ENCODE results near the gene PTGR3. TPM values are rescaled to one million over a fixed set of nuclear protein-coding genes. Genes with fewer than 3 reads are reported as not detected.
A peak's percentile ranks its signal among the peaks of the same experiment; 100 is the strongest.

PTGR3 gene
- total RNA-seq, 1 donor from 2014 or later: 10.6 TPM

GRCh38 chr18:75170916-75171315, 38.0 kb downstream of the PTGR3 start:
- no peak for DNase-seq (ENCODE audit: low spot score)

- DNase-seq (ENCODE audit: low spot score): no peak
Observed at GRCh38 chr18:75170022-75170789, 38.7 kb downstream of the PTGR3 start.

GRCh38 chr18:75169411-75169810, 39.5 kb downstream of the PTGR3 start:
- no peak for DNase-seq (ENCODE audit: low spot score)

- DNase-seq (ENCODE audit: low spot score): no peak
Observed at GRCh38 chr18:75168619-75169018, 40.3 kb downstream of the PTGR3 start.

GRCh38 chr18:75167759-75168618, 41.0 kb downstream of the PTGR3 start:
- DNase-seq (ENCODE audit: low spot score): no peak

GRCh38 chr18:75167137-75167536, 41.8 kb downstream of the PTGR3 start:
- no peak for DNase-seq (ENCODE audit: low spot score)

GRCh38 chr18:75165926-75166325, 43.0 kb downstream of the PTGR3 start:
- no peak for DNase-seq (ENCODE audit: low spot score)

GRCh38 chr18:75164479-75164878, 44.5 kb downstream of the PTGR3 start:
- no peak for DNase-seq (ENCODE audit: low spot score)

GRCh38 chr18:75163736-75164135, 45.2 kb downstream of the PTGR3 start:
- no peak for DNase-seq (ENCODE audit: low spot score)

- DNase-seq (ENCODE audit: low spot score): no peak
Observed at GRCh38 chr18:75162978-75163377, 46.0 kb downstream of the PTGR3 start.

GRCh38 chr18:75162467-75162866, 46.5 kb downstream of the PTGR3 start:
- DNase-seq (ENCODE audit: low spot score): peak; percentile 48

GRCh38 chr18:75161256-75162028, 47.5 kb downstream of the PTGR3 start:
- DNase-seq (ENCODE audit: low spot score): no peak

GRCh38 chr18:75160364-75160763, 48.6 kb downstream of the PTGR3 start:
- DNase-seq (ENCODE audit: low spot score): no peak

- no peak for DNase-seq (ENCODE audit: low spot score)
Observed at GRCh38 chr18:75159646-75160356, 49.1 kb downstream of the PTGR3 start.

GRCh38 chr18:75159238-75159518, 49.8 kb downstream of the PTGR3 start:
- DNase-seq (ENCODE audit: low spot score): no peak

Other genes starting within 250 kb of the PTGR3 start
- gene TSHZ1, start 1.7 kb upstream of the PTGR3 start, total RNA-seq (ENCODE audit: insufficient read depth, low replicate concordance): 5.5 TPM
- not detected for gene SMIM21, start 218.6 kb upstream of the PTGR3 start, total RNA-seq (ENCODE audit: insufficient read depth, low replicate concordance)

Measured in umbilical cord (tissue), 2 donors.